Gastroesophageal sphincter (tissue), 4 donors: ENCODE results near the gene PALD1. TPM values are rescaled to one million over a fixed set of nuclear protein-coding genes. Genes with fewer than 3 reads are reported as not detected.
A peak's percentile ranks its signal among the peaks of the same experiment; 100 is the strongest.

Experiments used
- ATAC-seq: fragments of 150-250 bp; one replicate; pipeline ENCODE4 v1.9.1; 2016; ENCODE audit warnings: mild to moderate bottlenecking, moderate library complexity
- H3K27ac ChIP-seq, 4 donors: fragments of 200-600 bp; sonication (generic) in 3 of 4; 1 replicate in 3 of 4; 2 replicates in 1 of 4; pipeline ENCODE4 v1.5.1; 2016 to 2019
- H3K27me3 ChIP-seq: fragments of 200-600 bp; sonication (generic); one replicate; pipeline ENCODE4 v1.5.1; 2019
- H3K36me3 ChIP-seq, 2 donors: fragments of 200-600 bp; sonication (generic); one replicate each; pipeline ENCODE4 v1.5.1; 2019; ENCODE audit warnings: control low read depth in 1 of 2
- H3K4me1 ChIP-seq, 3 donors: fragments of 200-600 bp; sonication (generic); 1 replicate in 2 of 3; 2 replicates in 1 of 3; pipeline ENCODE4 v1.5.1; 2016 to 2019; ENCODE audit warnings: control low read depth in 2 of 3
- H3K4me3 ChIP-seq, 2 donors: fragments of 200-600 bp; sonication (generic); one replicate each; pipeline ENCODE4 v1.5.1; 2019; ENCODE audit warnings: mild to moderate bottlenecking in 1 of 2, moderate library complexity in 1 of 2
- H3K9me3 ChIP-seq, 3 donors: fragments of 200-600 bp; sonication (generic); one replicate each; pipeline ENCODE4 v1.5.1; 2017 to 2019; ENCODE audit warnings: control low read depth in 2 of 3
- CTCF ChIP-seq, 4 experiments: fragments of 200-600 bp in 2 of 4; fragments of 450-650 bp in 2 of 4; sonication (generic) in 1 of 4; IDR thresholded peaks; one replicate each; pipeline ENCODE4 v1.5.1; 2017 to 2019; ENCODE audit warnings: antibody characterized with exemption in 4 of 4, mild to moderate bottlenecking in 2 of 4, moderate library complexity in 2 of 4
- EP300 ChIP-seq: sonication (generic); formaldehyde crosslinking; IDR thresholded peaks from one replicate; pipeline ENCODE4 v1.6.1; 2017; ENCODE audit warnings: antibody characterized with exemption, mild to moderate bottlenecking
- POLR2A ChIP-seq, 2 donors: fragments of 450-650 bp; IDR thresholded peaks; one replicate each; pipeline ENCODE4 v1.6.1; 2017; ENCODE audit warnings: antibody characterized with exemption in 2 of 2, mild to moderate bottlenecking in 2 of 2, moderate library complexity in 1 of 2
- POLR2AphosphoS5 ChIP-seq: sonication (generic); formaldehyde crosslinking; IDR thresholded peaks from one replicate; pipeline ENCODE4 v1.6.1; 2017; ENCODE audit warnings: antibody characterized with exemption
- WGBS, 2 donors: methylation state at CpG; one replicate each; pipeline ENCODE4 v1.1.5; 2018; ENCODE audit warnings: low coverage in 1 of 2; 5-methylcytosine and 5-hydroxymethylcytosine counted together
- total RNA-seq, 4 donors: library from RNA; depleted of rRNA; stranded (reverse); fragments of >200 nt; gene quantifications; one replicate each; pipeline ENCODE4 v1.1.0, GENCODE V29; 2016

PALD1 gene
- total RNA-seq, 4 donors from 2014 or later = 12.5 to 19.8 (median 14.7) TPM

- Histone ChIP-seq H3K36me3 (peaks cover 0 to 53% of the 10 kb centered on the region in 2 donors), H3K27me3 (no peaks in the 10 kb centered on the region), H3K4me3 (no peak overlapping the region), H3K9me3 (no peaks in the 10 kb centered on the region), H3K4me1 (peaks cover 0 to 26% (median 0%) of the 10 kb centered on the region in 3 donors), H3K27ac (no peak overlapping the region)
- TF ChIP-seq EP300 (no peak), CTCF (IDR thresholded peaks at IDR 0.05) (no peak), POLR2A (IDR thresholded peaks at IDR 0.05) (no peak), POLR2AphosphoS5 (no peak)
- no peak for ATAC-seq
- WGBS, 2 donors = 73 to 83% methylated on average over 6 to 14 of the region's 14 CpGs
These were observed 63.4 kb downstream of the PALD1 start for GRCh38 chr10:70541736-70542564.

DNA sequence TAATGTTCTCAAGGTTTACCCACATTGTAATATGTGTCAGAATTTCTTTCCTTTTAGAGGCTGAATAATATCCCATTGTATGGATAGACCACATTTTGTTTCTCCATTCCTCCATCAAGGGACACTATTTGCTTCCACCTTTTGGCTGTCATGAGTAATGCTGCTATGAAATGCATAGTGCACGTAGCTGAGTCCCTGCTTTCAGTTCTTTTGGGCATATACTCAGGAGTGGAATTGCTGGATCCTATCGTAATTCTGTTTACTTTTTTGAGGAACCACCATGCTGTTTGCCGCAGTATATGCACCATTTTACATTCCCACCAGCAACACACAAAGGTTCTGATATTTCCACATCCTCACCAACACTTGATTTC, 64.0 kb downstream of the PALD1 start:
- TF ChIP-seq POLR2A (IDR thresholded peaks at IDR 0.05) (no peak), CTCF (IDR thresholded peaks at IDR 0.05) (peak in 1 of 4 experiments; percentile 11)
- Histone ChIP-seq H3K36me3 (peaks cover 0 to 53% of the 10 kb centered on the region in 2 donors), H3K27ac (no peak overlapping the region), H3K4me1 (peaks cover 0 to 26% (median 0%) of the 10 kb centered on the region in 3 donors), H3K4me3 (no peak overlapping the region), H3K9me3 (no peaks in the 10 kb centered on the region), H3K27me3 (no peaks in the 10 kb centered on the region)
- 73 to 93% methylated on average over 3 of the region's 3 CpGs for WGBS, 2 donors
- ATAC-seq = no peak

- no peaks in the 10 kb centered on the region for H3K27me3 ChIP-seq
- no peak for ATAC-seq
- no peak overlapping the region for H3K4me3 ChIP-seq
- no peaks in the 10 kb centered on the region for H3K9me3 ChIP-seq
- H3K4me1 ChIP-seq = peaks cover 0 to 12% (median 0%) of the 10 kb centered on the region in 3 donors
- no peak for TF ChIP-seq CTCF (IDR thresholded peaks at IDR 0.05)
- TF ChIP-seq POLR2AphosphoS5 = no peak
- TF ChIP-seq POLR2A (IDR thresholded peaks at IDR 0.05) = no peak
- no peak for TF ChIP-seq EP300
- 100% methylated on average over 1 of the region's 1 CpG for WGBS, 2 donors
- no peak overlapping the region for H3K27ac ChIP-seq
- peaks cover 0 to 53% of the 10 kb centered on the region in 2 donors for H3K36me3 ChIP-seq
These were observed 65.3 kb downstream of the PALD1 start for GRCh38 chr10:70543911-70544310.

DNA sequence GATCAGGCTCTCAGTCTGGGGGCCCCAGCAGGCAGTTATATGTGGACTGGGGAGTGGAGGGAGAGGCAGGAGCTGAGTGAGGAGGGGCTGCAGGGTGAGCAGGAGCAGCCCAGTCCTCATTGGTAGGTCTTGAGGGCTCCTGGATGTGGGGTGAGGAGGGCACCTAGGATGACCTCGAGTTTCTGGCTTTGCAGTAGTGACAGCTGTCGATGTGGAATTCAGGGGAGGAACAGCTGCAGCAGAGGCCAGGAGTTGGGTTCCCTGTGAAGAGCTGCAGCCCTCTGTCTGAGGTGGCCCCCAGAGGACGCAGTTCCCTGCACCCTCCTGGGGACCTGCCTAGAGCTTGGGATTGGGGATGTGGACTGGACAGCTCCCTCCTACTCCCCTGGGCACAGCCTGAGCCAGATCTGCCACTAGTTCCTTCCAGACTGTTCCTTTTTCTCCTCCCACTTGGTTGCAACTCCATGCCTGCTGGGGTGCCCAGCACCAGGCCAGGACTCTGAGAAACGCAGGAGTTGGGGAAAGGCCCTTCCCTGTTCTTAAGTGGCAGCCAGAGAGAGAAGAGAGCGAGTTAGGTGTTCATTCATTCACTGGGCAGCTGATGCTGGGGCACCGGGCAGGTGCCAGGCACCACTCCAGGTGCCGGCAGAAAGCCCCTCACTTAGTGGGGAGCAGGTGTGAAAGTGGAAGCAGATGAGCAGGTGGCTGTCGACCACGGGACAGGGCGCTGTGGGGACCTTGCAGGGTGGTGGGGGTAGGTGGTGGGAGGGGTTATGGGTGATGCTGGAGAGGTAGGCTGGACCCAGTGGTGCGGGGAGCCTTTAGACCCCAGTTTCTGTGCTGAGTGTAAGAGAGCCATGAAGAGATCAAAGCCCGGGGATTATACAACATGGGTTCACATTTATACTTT, 66.1 kb downstream of the PALD1 start:
- Histone ChIP-seq H3K27ac (no peak overlapping the region), H3K36me3 (peaks cover 0 to 51% of the 10 kb centered on the region in 2 donors), H3K27me3 (no peaks in the 10 kb centered on the region), H3K4me3 (no peak overlapping the region), H3K4me1 (peaks cover 0 to 10% (median 0%) of the 10 kb centered on the region in 3 donors), H3K9me3 (no peaks in the 10 kb centered on the region)
- WGBS, 2 donors = 84 to 100% methylated on average over 2 to 6 of the region's 12 CpGs
- TF ChIP-seq POLR2A (IDR thresholded peaks at IDR 0.05) = no peak
- TF ChIP-seq EP300 = no peak
- TF ChIP-seq CTCF (IDR thresholded peaks at IDR 0.05) = no peak
- no peak for TF ChIP-seq POLR2AphosphoS5
- ATAC-seq = no peak
